GM21576 (cell line): Measurements from ENCODE around the gene TMEM9.

Source experiments
- ATAC-seq: cut with Tn5 transposase; IDR thresholded peaks from one replicate; pipeline ENCODE4 v1.9.1; 2021; ENCODE audit warnings: mild to moderate bottlenecking, moderate library complexity; ENCODE audit not compliant: unreplicated experiment

TMEM9 gene

DNA sequence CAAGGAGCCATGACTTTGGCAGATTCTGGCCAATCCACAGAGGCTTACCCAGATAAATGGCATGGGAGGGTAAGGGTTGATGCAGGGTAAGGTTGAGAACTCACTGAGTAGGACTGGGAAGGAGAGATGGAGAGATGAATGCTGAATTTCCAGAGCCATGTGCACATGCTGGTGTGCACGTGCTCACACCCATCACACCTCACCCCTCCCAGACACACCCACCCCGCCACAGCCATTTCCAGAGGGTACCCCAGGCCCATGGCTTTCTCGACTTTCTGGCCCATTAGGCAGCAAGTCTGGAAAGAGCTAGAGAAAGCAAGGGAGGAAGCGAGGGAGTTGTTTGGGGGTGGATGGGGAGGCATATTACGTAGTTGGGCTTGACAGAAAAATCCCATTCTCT is 43.7 kb downstream of the TMEM9 start:
- ATAC-seq = no peak

- no peak for ATAC-seq
Observed at GRCh38 chr1:201110138-201110537, 44.1 kb downstream of the TMEM9 start.

- ATAC-seq = no peak
Observed at GRCh38 chr1:201109651-201110050, 44.6 kb downstream of the TMEM9 start.

DNA sequence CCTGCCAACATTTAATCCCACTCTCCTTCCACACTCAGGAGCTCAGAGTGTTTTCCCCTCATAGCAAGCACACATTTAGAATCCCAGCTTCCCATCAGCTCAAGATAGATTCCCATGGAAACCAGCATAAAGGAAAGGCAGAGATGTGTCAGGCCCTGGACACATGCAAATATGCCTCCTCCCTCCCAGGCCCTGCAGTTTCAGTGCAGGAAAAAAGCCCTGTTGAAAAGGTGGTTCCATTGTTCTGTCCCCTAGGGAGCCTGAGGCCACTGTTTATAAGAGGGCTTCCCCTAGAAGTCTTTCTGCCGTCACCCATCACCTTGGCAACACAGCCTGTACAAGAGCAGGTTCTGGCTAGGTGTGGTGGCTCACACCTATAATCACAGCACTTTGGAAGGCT is 45.7 kb downstream of the TMEM9 start:
- ATAC-seq = no peak

DNA sequence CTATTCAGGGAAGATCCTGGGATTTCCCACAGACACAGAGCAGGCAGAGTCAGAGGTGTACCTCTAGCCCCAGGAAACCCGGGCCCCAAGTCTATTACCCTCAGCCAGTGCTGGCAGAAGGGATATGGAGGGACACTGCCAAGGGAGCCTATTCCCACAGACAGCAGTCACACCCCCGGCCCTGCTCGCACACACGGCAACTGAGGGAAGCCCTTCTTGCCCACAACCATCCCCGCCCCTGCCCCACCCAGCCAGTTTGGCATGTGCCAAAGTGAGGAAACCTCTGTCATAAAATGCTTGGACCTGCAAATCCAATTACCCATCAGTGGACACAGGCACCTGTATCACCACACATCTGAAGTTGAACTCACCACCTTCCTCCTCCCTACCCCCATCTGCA is 48.6 kb downstream of the TMEM9 start:
- no peak for ATAC-seq

- no peak for ATAC-seq
Observed at GRCh38 chr1:201104141-201104540, 50.1 kb downstream of the TMEM9 start.

- ATAC-seq = no peak
Observed at GRCh38 chr1:201103666-201104065, 50.6 kb downstream of the TMEM9 start.

GRCh38 chr1:201100169-201100930 is 53.9 kb downstream of the TMEM9 start:
- ATAC-seq = no peak

GRCh38 chr1:201098992-201099677 is 55.1 kb downstream of the TMEM9 start:
- ATAC-seq = no peak

- ATAC-seq = no peak
Observed at GRCh38 chr1:201096977-201097856, 57.1 kb downstream of the TMEM9 start.

DNA sequence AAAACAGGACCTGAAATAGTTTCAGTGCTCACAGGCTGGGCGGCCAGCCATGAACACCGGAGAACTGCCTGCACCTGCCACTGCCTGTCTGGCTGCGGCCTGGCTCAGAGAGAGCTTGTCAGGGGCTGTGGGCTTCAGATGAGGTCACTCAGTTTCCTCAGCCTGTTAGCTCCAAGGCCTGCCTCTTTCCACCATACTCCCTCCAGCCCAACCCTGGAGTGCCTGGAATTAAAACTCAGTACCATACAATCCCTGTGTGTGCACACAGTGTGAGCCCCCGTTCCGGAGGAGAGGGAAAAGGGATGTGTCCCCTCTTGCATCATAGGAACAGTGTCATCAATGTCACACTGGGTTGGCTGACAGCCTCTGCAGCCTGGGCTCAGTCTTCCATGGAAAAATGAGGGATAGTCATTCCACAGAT is 58.2 kb downstream of the TMEM9 start:
- no peak for ATAC-seq

DNA sequence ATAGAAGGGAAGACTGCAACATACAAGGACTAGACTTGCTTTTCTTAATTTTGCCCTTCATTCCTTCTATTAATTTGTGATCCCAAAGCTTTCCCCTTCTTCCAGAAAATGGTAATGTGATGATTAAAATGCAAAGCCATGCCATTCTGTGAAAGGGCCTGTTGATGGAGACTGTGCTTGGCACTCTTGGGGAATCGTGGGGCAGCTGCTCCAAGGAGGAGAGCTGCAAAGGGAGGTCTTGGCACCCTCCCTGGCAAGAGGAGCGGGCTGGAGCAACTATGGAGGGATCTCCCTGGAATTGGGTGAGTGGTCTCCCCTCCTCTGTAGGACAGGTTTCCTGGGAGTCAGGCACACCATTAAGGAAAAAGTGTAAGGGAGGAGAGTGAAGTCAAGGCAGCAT is 58.7 kb downstream of the TMEM9 start:
- ATAC-seq = no peak

- no peak for ATAC-seq
Observed at GRCh38 chr1:201094832-201095231, 59.4 kb downstream of the TMEM9 start.

- no peak for ATAC-seq
Observed at GRCh38 chr1:201093962-201094361, 60.3 kb downstream of the TMEM9 start.

- ATAC-seq = no peak
Observed at GRCh38 chr1:201093561-201093960, 60.7 kb downstream of the TMEM9 start.

GRCh38 chr1:201092738-201093137 is 61.5 kb downstream of the TMEM9 start:
- no peak for ATAC-seq

- no peak for ATAC-seq
Observed at GRCh38 chr1:201091256-201091655, 63.0 kb downstream of the TMEM9 start.

- ATAC-seq = no peak
Observed at GRCh38 chr1:201090541-201090940, 63.7 kb downstream of the TMEM9 start.

- ATAC-seq = no peak
Observed at GRCh38 chr1:201089596-201089995, 64.7 kb downstream of the TMEM9 start.

DNA sequence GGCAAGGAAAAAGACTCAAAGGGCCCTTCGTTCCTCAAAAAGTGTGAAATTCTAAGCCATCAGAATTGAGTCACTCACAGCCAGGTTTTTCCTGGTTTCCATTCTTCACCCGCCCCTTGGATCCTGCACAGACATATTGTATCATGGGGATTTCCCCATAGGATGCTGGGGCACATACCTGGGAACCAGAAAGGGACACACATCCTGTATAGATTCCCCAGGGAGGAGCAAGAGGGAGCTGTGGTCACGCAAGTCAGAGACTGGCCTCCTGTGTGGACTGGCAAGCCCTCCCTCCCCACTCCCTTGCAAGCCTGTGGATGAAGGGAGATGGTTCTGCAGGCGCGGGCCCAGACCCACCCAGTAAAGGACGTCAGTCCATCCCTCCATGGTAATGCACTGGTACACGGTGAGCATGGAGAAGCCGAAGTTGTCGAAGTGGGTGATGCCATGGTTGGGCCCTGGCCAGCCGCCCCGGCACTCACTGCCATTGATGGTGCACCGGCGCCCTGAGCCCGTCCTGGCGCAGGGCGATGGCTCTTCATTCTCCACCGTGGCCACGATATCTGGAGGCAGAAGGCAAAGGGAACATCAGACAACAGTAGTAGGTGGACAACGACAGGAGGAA is 65.3 kb downstream of the TMEM9 start:
- no peak for ATAC-seq

GRCh38 chr1:201088395-201088794 is 65.9 kb downstream of the TMEM9 start:
- no peak for ATAC-seq
